Retina (tissue), 1 donor: Measurements from ENCODE around the gene TRMT10B.
A peak's percentile ranks its signal among the peaks of the same experiment; 100 is the strongest.
"Not testable (repeated sequence)": the region's sequence is repeated elsewhere in the genome, so short reads cannot be mapped to it uniquely, and the experiment has no call there.

Experiments
- DNase-seq: peaks from one replicate; pipeline ENCODE4 v3.0.0-alpha.2; 2016

Gene TRMT10B

GRCh38 chr9:37753489-37754190 lies at the start of gene TRMT10B:
TSS of gene TRMT10B (plus strand) at chr9:37753805. CDS start at chr9:37761932, 8,127 bp downstream.
- peak; percentile 79 for DNase-seq

- no peak for DNase-seq
Measured at GRCh38 chr9:37705787-37706186, 47.8 kb upstream of the TRMT10B start.

- DNase-seq: no peak
Measured at GRCh38 chr9:37706290-37706689, 47.3 kb upstream of the TRMT10B start.

- no peak for DNase-seq
Measured at GRCh38 chr9:37707748-37708147, 45.9 kb upstream of the TRMT10B start.

GRCh38 chr9:37710046-37710445 lies 43.6 kb upstream of the TRMT10B start:
- no peak for DNase-seq

- DNase-seq: no peak
Measured at GRCh38 chr9:37715260-37715659, 38.3 kb upstream of the TRMT10B start.

- DNase-seq: no peak
Measured at GRCh38 chr9:37715991-37716505, 37.6 kb upstream of the TRMT10B start.

- no peak for DNase-seq
Measured at GRCh38 chr9:37719526-37719925, 34.1 kb upstream of the TRMT10B start.

- no peak for DNase-seq
Measured at GRCh38 chr9:37727013-37727412, 26.6 kb upstream of the TRMT10B start.

- DNase-seq: no peak
Measured at GRCh38 chr9:37729499-37729898, 24.1 kb upstream of the TRMT10B start.

- no peak for DNase-seq
Measured at GRCh38 chr9:37730256-37730655, 23.3 kb upstream of the TRMT10B start.

GRCh38 chr9:37730839-37731238 lies 22.8 kb upstream of the TRMT10B start:
- DNase-seq: no peak

GRCh38 chr9:37732086-37732741 lies 21.4 kb upstream of the TRMT10B start:
- DNase-seq: peak; percentile 18

- no peak for DNase-seq
Measured at GRCh38 chr9:37732952-37733351, 20.7 kb upstream of the TRMT10B start.

GRCh38 chr9:37739222-37739621 lies 14.4 kb upstream of the TRMT10B start:
- no peak for DNase-seq

- no peak for DNase-seq
Measured at GRCh38 chr9:37740128-37740527, 13.5 kb upstream of the TRMT10B start.

- DNase-seq: no peak
Measured at GRCh38 chr9:37740631-37741328, 12.8 kb upstream of the TRMT10B start.

- no peak for DNase-seq
Measured at GRCh38 chr9:37745970-37746369, 7.6 kb upstream of the TRMT10B start.

GRCh38 chr9:37746448-37747270 lies 6.9 kb upstream of the TRMT10B start:
- DNase-seq: no peak

- DNase-seq: peak; percentile 66
Measured at GRCh38 chr9:37747271-37747753, 6.3 kb upstream of the TRMT10B start.

GRCh38 chr9:37749129-37749528 lies 4.5 kb upstream of the TRMT10B start:
- DNase-seq: no peak

GRCh38 chr9:37751186-37751585 lies 2.4 kb upstream of the TRMT10B start:
- no peak for DNase-seq

- not testable (repeated sequence) for DNase-seq
Measured at GRCh38 chr9:37751704-37752103, 1.9 kb upstream of the TRMT10B start.
